NB4 (cell line): Measurements from ENCODE around the gene TNKS1BP1.

Experiments
- MAX ChIP-seq: IDR thresholded peaks from 2 replicates; pipeline ENCODE4 v1.6.1; 2011; ENCODE audit warnings: low read depth, low read length
- POLR2A ChIP-seq: IDR thresholded peaks from 2 replicates; pipeline ENCODE4 v1.6.1; 2011; ENCODE audit warnings: mild to moderate bottlenecking; ENCODE audit not compliant: insufficient read length; ENCODE audit errors: extremely low read depth
- TF ChIP-seq, protein P1 (sequence below): IDR thresholded peaks from one replicate; pipeline ENCODE4 v1.5.1; 2012; ENCODE audit warnings: low read depth, low read length

- TF ChIP-seq POLR2A (no peak), MAX (no peak)
- TF ChIP-seq, protein P1, sequence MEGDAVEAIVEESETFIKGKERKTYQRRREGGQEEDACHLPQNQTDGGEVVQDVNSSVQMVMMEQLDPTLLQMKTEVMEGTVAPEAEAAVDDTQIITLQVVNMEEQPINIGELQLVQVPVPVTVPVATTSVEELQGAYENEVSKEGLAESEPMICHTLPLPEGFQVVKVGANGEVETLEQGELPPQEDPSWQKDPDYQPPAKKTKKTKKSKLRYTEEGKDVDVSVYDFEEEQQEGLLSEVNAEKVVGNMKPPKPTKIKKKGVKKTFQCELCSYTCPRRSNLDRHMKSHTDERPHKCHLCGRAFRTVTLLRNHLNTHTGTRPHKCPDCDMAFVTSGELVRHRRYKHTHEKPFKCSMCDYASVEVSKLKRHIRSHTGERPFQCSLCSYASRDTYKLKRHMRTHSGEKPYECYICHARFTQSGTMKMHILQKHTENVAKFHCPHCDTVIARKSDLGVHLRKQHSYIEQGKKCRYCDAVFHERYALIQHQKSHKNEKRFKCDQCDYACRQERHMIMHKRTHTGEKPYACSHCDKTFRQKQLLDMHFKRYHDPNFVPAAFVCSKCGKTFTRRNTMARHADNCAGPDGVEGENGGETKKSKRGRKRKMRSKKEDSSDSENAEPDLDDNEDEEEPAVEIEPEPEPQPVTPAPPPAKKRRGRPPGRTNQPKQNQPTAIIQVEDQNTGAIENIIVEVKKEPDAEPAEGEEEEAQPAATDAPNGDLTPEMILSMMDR: no peak
Observed at GRCh38 chr11:57275582-57275981, 49.2 kb downstream of the TNKS1BP1 start.
